H1 (cell line): ENCODE measurements around the gene MAPRE3. TPM values are rescaled to one million over a fixed set of nuclear protein-coding genes. Genes with fewer than 3 reads are reported as not detected.

ENCODE experiments used
- polyA plus RNA-seq, 7 experiments: library from polyadenylated mRNA; depleted of rRNA in 3 of 7; stranded (reverse) in 5 of 7; unstranded in 2 of 7; fragments of >200 nt in 5 of 7; fragments of 200-250 nt in 2 of 7; gene quantifications; 1 replicate in 5 of 7; 2 replicates in 1 of 7; 4 replicates in 1 of 7; pipeline versions ENCODE4 v1.2.1 to v1.2.3, GENCODE V29; 2011 to 2013; ENCODE audit warnings: missing spikeins in 2 of 7, mixed read lengths in 2 of 7
- total RNA-seq: library from RNA; stranded (reverse); fragmentation: NEBNext Ultra II Directional; extraction: Animal tissue kit (Norgen Biotek cat#: 25700); gene quantifications from 2 replicates; pipeline ENCODE4 v1.2.1, GENCODE V29; 2021
- TF ChIP-seq, protein P1 (sequence below): fragments of 300-600 bp; sonication (generic); IDR thresholded peaks from 2 replicates; pipeline ENCODE4 v1.7.1; 2012; ENCODE audit warnings: low read length, moderate library complexity, mild to moderate bottlenecking, inconsistent platforms; ENCODE audit not compliant: insufficient replicate concordance

MAPRE3 gene
- total and polyA plus RNA-seq, 2 of the 8 experiments (the other 6 are each of a cell fraction or from before 2014, with no cell fraction given) = 4.9 to 6.6 TPM

DNA sequence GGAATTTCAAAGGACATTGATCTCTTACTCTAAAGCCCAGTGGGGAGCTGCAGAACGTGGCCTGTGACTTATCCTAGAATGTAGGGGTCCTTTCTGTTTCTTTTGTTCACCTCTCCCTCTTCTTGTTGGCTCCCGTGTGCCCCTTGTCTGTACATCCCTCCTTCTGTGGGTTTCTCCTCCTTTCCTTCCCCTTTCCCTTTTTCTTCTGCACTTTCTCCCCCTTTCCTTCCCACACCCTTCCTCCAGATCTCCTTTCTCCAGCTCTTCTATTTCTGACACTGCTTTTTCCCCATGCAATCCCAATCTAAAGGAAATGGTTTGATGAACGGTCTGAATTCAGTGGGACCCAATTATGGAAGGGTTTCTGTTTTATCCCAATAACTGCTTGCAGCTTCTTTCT, 35.5 kb upstream of the MAPRE3 start (continued):
- TF ChIP-seq, protein P1, sequence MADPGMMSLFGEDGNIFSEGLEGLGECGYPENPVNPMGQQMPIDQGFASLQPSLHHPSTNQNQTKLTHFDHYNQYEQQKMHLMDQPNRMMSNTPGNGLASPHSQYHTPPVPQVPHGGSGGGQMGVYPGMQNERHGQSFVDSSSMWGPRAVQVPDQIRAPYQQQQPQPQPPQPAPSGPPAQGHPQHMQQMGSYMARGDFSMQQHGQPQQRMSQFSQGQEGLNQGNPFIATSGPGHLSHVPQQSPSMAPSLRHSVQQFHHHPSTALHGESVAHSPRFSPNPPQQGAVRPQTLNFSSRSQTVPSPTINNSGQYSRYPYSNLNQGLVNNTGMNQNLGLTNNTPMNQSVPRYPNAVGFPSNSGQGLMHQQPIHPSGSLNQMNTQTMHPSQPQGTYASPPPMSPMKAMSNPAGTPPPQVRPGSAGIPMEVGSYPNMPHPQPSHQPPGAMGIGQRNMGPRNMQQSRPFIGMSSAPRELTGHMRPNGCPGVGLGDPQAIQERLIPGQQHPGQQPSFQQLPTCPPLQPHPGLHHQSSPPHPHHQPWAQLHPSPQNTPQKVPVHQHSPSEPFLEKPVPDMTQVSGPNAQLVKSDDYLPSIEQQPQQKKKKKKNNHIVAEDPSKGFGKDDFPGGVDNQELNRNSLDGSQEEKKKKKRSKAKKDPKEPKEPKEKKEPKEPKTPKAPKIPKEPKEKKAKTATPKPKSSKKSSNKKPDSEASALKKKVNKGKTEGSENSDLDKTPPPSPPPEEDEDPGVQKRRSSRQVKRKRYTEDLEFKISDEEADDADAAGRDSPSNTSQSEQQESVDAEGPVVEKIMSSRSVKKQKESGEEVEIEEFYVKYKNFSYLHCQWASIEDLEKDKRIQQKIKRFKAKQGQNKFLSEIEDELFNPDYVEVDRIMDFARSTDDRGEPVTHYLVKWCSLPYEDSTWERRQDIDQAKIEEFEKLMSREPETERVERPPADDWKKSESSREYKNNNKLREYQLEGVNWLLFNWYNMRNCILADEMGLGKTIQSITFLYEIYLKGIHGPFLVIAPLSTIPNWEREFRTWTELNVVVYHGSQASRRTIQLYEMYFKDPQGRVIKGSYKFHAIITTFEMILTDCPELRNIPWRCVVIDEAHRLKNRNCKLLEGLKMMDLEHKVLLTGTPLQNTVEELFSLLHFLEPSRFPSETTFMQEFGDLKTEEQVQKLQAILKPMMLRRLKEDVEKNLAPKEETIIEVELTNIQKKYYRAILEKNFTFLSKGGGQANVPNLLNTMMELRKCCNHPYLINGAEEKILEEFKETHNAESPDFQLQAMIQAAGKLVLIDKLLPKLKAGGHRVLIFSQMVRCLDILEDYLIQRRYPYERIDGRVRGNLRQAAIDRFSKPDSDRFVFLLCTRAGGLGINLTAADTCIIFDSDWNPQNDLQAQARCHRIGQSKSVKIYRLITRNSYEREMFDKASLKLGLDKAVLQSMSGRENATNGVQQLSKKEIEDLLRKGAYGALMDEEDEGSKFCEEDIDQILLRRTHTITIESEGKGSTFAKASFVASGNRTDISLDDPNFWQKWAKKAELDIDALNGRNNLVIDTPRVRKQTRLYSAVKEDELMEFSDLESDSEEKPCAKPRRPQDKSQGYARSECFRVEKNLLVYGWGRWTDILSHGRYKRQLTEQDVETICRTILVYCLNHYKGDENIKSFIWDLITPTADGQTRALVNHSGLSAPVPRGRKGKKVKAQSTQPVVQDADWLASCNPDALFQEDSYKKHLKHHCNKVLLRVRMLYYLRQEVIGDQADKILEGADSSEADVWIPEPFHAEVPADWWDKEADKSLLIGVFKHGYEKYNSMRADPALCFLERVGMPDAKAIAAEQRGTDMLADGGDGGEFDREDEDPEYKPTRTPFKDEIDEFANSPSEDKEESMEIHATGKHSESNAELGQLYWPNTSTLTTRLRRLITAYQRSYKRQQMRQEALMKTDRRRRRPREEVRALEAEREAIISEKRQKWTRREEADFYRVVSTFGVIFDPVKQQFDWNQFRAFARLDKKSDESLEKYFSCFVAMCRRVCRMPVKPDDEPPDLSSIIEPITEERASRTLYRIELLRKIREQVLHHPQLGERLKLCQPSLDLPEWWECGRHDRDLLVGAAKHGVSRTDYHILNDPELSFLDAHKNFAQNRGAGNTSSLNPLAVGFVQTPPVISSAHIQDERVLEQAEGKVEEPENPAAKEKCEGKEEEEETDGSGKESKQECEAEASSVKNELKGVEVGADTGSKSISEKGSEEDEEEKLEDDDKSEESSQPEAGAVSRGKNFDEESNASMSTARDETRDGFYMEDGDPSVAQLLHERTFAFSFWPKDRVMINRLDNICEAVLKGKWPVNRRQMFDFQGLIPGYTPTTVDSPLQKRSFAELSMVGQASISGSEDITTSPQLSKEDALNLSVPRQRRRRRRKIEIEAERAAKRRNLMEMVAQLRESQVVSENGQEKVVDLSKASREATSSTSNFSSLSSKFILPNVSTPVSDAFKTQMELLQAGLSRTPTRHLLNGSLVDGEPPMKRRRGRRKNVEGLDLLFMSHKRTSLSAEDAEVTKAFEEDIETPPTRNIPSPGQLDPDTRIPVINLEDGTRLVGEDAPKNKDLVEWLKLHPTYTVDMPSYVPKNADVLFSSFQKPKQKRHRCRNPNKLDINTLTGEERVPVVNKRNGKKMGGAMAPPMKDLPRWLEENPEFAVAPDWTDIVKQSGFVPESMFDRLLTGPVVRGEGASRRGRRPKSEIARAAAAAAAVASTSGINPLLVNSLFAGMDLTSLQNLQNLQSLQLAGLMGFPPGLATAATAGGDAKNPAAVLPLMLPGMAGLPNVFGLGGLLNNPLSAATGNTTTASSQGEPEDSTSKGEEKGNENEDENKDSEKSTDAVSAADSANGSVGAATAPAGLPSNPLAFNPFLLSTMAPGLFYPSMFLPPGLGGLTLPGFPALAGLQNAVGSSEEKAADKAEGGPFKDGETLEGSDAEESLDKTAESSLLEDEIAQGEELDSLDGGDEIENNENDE = no peak
